ENCODE measurements around the gene CEP104. TPM values are rescaled to one million over a fixed set of nuclear protein-coding genes. Genes with fewer than 3 reads are reported as not detected.

Gene CEP104
- total RNA-seq, 4 donors from 2014 or later, result 26.0 to 41.6 (median 30.8) TPM

DNA sequence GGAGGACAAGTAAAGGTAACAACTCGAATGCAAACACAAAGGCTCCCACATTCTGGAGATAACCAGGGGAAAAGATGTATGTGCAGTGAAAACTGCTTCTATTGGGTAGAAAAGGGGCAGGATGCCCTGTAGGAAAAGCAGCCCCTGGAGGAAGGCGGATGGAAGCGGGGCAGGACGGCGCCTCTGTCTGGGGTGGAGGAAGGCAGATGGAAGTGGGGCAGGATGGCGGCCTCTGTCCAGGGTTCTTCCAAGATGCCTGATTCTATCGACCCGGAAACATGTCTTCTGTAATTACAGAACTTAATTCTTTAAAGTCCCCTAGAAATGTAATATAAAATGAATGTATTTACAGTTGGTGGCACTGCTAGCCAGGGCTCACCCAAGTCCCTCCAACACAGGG, 36.7 kb downstream of the CEP104 start:
- Histone ChIP-seq H3K27me3 (no peaks in the 10 kb centered on the region), H3K9me3 (no peaks in the 10 kb centered on the region), H3K4me3 (replicated peaks in 1 of 3) (no peak overlapping the region), H3K27ac (no peak overlapping the region), H3K36me3 (peaks cover 20 to 25% of the 10 kb centered on the region in 2 donors), H3K4me1 (no peaks in the 10 kb centered on the region)
- intact Hi-C loops (cut with DNase I), result no loop called here
- no peak for DNase-seq
- TF ChIP-seq CTCF (IDR thresholded peaks at IDR 0.05) (no peak), POLR2A (IDR thresholded peaks at IDR 0.05) (no peak)
- 90 to 92% methylated on average over 8 of the region's 8 CpGs for WGBS, 2 donors

- H3K36me3 ChIP-seq, result peaks cover 21 to 31% of the 10 kb centered on the region in 2 donors
Observed at GRCh38 chr1:3819771-3820200, 37.2 kb downstream of the CEP104 start.

GRCh38 chr1:3817821-3818597, 39.0 kb downstream of the CEP104 start:
- Histone ChIP-seq H3K4me1 (no peaks in the 10 kb centered on the region), H3K9me3 (no peaks in the 10 kb centered on the region), H3K27me3 (no peaks in the 10 kb centered on the region), H3K4me3 (replicated peaks in 1 of 3) (no peak overlapping the region), H3K36me3 (peaks cover 25 to 33% of the 10 kb centered on the region in 2 donors), H3K27ac (no peak overlapping the region)
- no peak for DNase-seq
- WGBS, 2 donors, result 94% methylated on average over 17 to 21 of the region's 28 CpGs
- TF ChIP-seq CTCF (IDR thresholded peaks at IDR 0.05), result no peak
- TF ChIP-seq POLR2A (IDR thresholded peaks at IDR 0.05), result no peak
- intact Hi-C loops (cut with DNase I), result no loop called here

More at GRCh38 chr1:3819771-3820200, 37.2 kb downstream of the CEP104 start:
- Histone ChIP-seq H3K4me3 (replicated peaks in 1 of 3) (no peak overlapping the region), H3K9me3 (no peaks in the 10 kb centered on the region), H3K27ac (no peak overlapping the region), H3K4me1 (no peaks in the 10 kb centered on the region), H3K27me3 (no peaks in the 10 kb centered on the region)
- TF ChIP-seq POLR2A (IDR thresholded peaks at IDR 0.05) (no peak), CTCF (IDR thresholded peaks at IDR 0.05) (no peak)
- intact Hi-C loops (cut with DNase I), result no loop called here
- DNase-seq, result no peak
- WGBS, 2 donors, result 82 to 87% methylated on average over 10 of the region's 10 CpGs

- intact Hi-C loops (cut with DNase I), result no loop called here
- DNase-seq, result no peak
- WGBS, 2 donors, result 90 to 94% methylated on average over 16 of the region's 17 CpGs
- Histone ChIP-seq H3K9me3 (no peaks in the 10 kb centered on the region), H3K36me3 (peaks cover 17 to 33% of the 10 kb centered on the region in 2 donors), H3K27ac (no peak overlapping the region), H3K4me3 (replicated peaks in 1 of 3) (no peak overlapping the region), H3K4me1 (no peaks in the 10 kb centered on the region), H3K27me3 (no peaks in the 10 kb centered on the region)
- TF ChIP-seq CTCF (IDR thresholded peaks at IDR 0.05) (no peak), POLR2A (IDR thresholded peaks at IDR 0.05) (no peak)
Observed at GRCh38 chr1:3817138-3817740, 39.8 kb downstream of the CEP104 start.
